GM19455 (cell line): Measurements from ENCODE around the gene KHDRBS2.

Experiments used
- ATAC-seq: cut with Tn5 transposase; IDR thresholded peaks from one replicate; pipeline ENCODE4 v1.9.1; 2021; ENCODE audit not compliant: unreplicated experiment

KHDRBS2 gene

GRCh38 chr6:62285612-62286469, at the start of gene KHDRBS2:
Gene KHDRBS2 (minus strand): TSS chr6:62286225.
- peak; percentile 97 for ATAC-seq

- ATAC-seq = no peak
Measured at GRCh38 chr6:62328607-62329006, 42.6 kb upstream of the KHDRBS2 start.

GRCh38 chr6:62324834-62325233, 38.8 kb upstream of the KHDRBS2 start:
- no peak for ATAC-seq

GRCh38 chr6:62323818-62324431, 37.9 kb upstream of the KHDRBS2 start:
- ATAC-seq = no peak

- ATAC-seq = peak; percentile 86
Measured at GRCh38 chr6:62298745-62299392, 12.8 kb upstream of the KHDRBS2 start.

GRCh38 chr6:62296541-62296940, 10.5 kb upstream of the KHDRBS2 start:
- no peak for ATAC-seq

GRCh38 chr6:62288974-62289373, 2.9 kb upstream of the KHDRBS2 start:
- ATAC-seq = no peak

GRCh38 chr6:62288562-62288961, 2.5 kb upstream of the KHDRBS2 start:
- ATAC-seq = no peak

GRCh38 chr6:62286470-62286843, 432 bp upstream of the KHDRBS2 start:
- ATAC-seq = peak; percentile 11

GRCh38 chr6:62284725-62285124, 1.3 kb downstream of the KHDRBS2 start:
- ATAC-seq = no peak

GRCh38 chr6:62283796-62284411, 2.1 kb downstream of the KHDRBS2 start:
- no peak for ATAC-seq

- no peak for ATAC-seq
Measured at GRCh38 chr6:62283365-62283764, 2.7 kb downstream of the KHDRBS2 start.

GRCh38 chr6:62280099-62280498, 5.9 kb downstream of the KHDRBS2 start:
- ATAC-seq = no peak

- no peak for ATAC-seq
Measured at GRCh38 chr6:62272114-62272513, 13.9 kb downstream of the KHDRBS2 start.

- ATAC-seq = no peak
Measured at GRCh38 chr6:62265906-62266525, 20.0 kb downstream of the KHDRBS2 start.

GRCh38 chr6:62262283-62262682, 23.7 kb downstream of the KHDRBS2 start:
- no peak for ATAC-seq

GRCh38 chr6:62246087-62246486, 39.9 kb downstream of the KHDRBS2 start:
- ATAC-seq = no peak

- no peak for ATAC-seq
Measured at GRCh38 chr6:62236784-62237183, 49.2 kb downstream of the KHDRBS2 start.

- ATAC-seq = no peak
Measured at GRCh38 chr6:62229231-62229630, 56.8 kb downstream of the KHDRBS2 start.

GRCh38 chr6:62217866-62218265, 68.2 kb downstream of the KHDRBS2 start:
- ATAC-seq = no peak

GRCh38 chr6:62202078-62202477, 83.9 kb downstream of the KHDRBS2 start:
- ATAC-seq = no peak
